ENCODE data around the gene GFRA1.

GFRA1 gene

GRCh38 chr10:116098411-116099022, 174.5 kb downstream of the GFRA1 start:
- no peak for DNase-seq (ENCODE audit: low spot score)
- H3K36me3 ChIP-seq (ENCODE audit: low read depth) = no peaks in the 10 kb centered on the region

GRCh38 chr10:116097239-116097784, 175.7 kb downstream of the GFRA1 start:
- no peak for ATAC-seq (ENCODE audit: low read depth)
- no peaks in the 10 kb centered on the region for H3K4me1 ChIP-seq (ENCODE audit: insufficient read depth, poor library complexity, severe bottlenecking)

More at GRCh38 chr10:116098411-116099022, 174.5 kb downstream of the GFRA1 start:
- H3K27me3 ChIP-seq (ENCODE audit: insufficient read depth, poor library complexity, severe bottlenecking) = no peaks in the 10 kb centered on the region
- no peaks in the 10 kb centered on the region for H3K4me1 ChIP-seq (ENCODE audit: insufficient read depth, poor library complexity, severe bottlenecking)
- no peaks in the 10 kb centered on the region for H3K9me3 ChIP-seq (ENCODE audit: severe bottlenecking)
- H3K27ac ChIP-seq (ENCODE audit: poor library complexity, severe bottlenecking) = no peak overlapping the region
- no peak for ATAC-seq (ENCODE audit: low read depth)
- no peak for TF ChIP-seq CTCF (IDR thresholded peaks at IDR 0.05; ENCODE audit: poor library complexity, severe bottlenecking)
- H3K4me3 ChIP-seq (ENCODE audit: severe bottlenecking) = no peak overlapping the region

GRCh38 chr10:116096526-116096925, 176.5 kb downstream of the GFRA1 start:
- no peak overlapping the region for H3K27ac ChIP-seq (ENCODE audit: poor library complexity, severe bottlenecking)
- no peaks in the 10 kb centered on the region for H3K36me3 ChIP-seq (ENCODE audit: low read depth)
- H3K4me3 ChIP-seq (ENCODE audit: severe bottlenecking) = no peak overlapping the region
- no peaks in the 10 kb centered on the region for H3K9me3 ChIP-seq (ENCODE audit: severe bottlenecking)
- no peaks in the 10 kb centered on the region for H3K27me3 ChIP-seq (ENCODE audit: insufficient read depth, poor library complexity, severe bottlenecking)
- TF ChIP-seq CTCF (IDR thresholded peaks at IDR 0.05; ENCODE audit: poor library complexity, severe bottlenecking) = no peak
- H3K4me1 ChIP-seq (ENCODE audit: insufficient read depth, poor library complexity, severe bottlenecking) = no peaks in the 10 kb centered on the region
- no peak for ATAC-seq (ENCODE audit: low read depth)
- DNase-seq (ENCODE audit: low spot score) = no peak

More at GRCh38 chr10:116097239-116097784, 175.7 kb downstream of the GFRA1 start:
- TF ChIP-seq CTCF (IDR thresholded peaks at IDR 0.05; ENCODE audit: poor library complexity, severe bottlenecking) = no peak
- H3K27ac ChIP-seq (ENCODE audit: poor library complexity, severe bottlenecking) = no peak overlapping the region
- H3K4me3 ChIP-seq (ENCODE audit: severe bottlenecking) = no peak overlapping the region
- H3K9me3 ChIP-seq (ENCODE audit: severe bottlenecking) = no peaks in the 10 kb centered on the region
- DNase-seq (ENCODE audit: low spot score) = no peak
- no peaks in the 10 kb centered on the region for H3K27me3 ChIP-seq (ENCODE audit: insufficient read depth, poor library complexity, severe bottlenecking)
- no peaks in the 10 kb centered on the region for H3K36me3 ChIP-seq (ENCODE audit: low read depth)

- ATAC-seq (ENCODE audit: low read depth) = no peak
- Histone ChIP-seq H3K4me1 (ENCODE audit: insufficient read depth, poor library complexity, severe bottlenecking) (no peaks in the 10 kb centered on the region), H3K36me3 (ENCODE audit: low read depth) (no peaks in the 10 kb centered on the region), H3K27ac (ENCODE audit: poor library complexity, severe bottlenecking) (no peak overlapping the region), H3K27me3 (ENCODE audit: insufficient read depth, poor library complexity, severe bottlenecking) (no peaks in the 10 kb centered on the region), H3K9me3 (ENCODE audit: severe bottlenecking) (no peaks in the 10 kb centered on the region), H3K4me3 (ENCODE audit: severe bottlenecking) (no peak overlapping the region)
- no peak for TF ChIP-seq CTCF (IDR thresholded peaks at IDR 0.05; ENCODE audit: poor library complexity, severe bottlenecking)
- DNase-seq (ENCODE audit: low spot score) = no peak
These were observed 178.7 kb downstream of the GFRA1 start for GRCh38 chr10:116094356-116094755.

GRCh38 chr10:116093031-116093430, 180.0 kb downstream of the GFRA1 start:
- no peaks in the 10 kb centered on the region for H3K27me3 ChIP-seq (ENCODE audit: insufficient read depth, poor library complexity, severe bottlenecking)
- no peak overlapping the region for H3K4me3 ChIP-seq (ENCODE audit: severe bottlenecking)
- no peaks in the 10 kb centered on the region for H3K36me3 ChIP-seq (ENCODE audit: low read depth)
- H3K27ac ChIP-seq (ENCODE audit: poor library complexity, severe bottlenecking) = no peak overlapping the region
- DNase-seq (ENCODE audit: low spot score) (no peak), ATAC-seq (ENCODE audit: low read depth) (no peak)
- no peaks in the 10 kb centered on the region for H3K4me1 ChIP-seq (ENCODE audit: insufficient read depth, poor library complexity, severe bottlenecking)
- no peak for TF ChIP-seq CTCF (IDR thresholded peaks at IDR 0.05; ENCODE audit: poor library complexity, severe bottlenecking)
- no peaks in the 10 kb centered on the region for H3K9me3 ChIP-seq (ENCODE audit: severe bottlenecking)
